GM18873 (cell line): ENCODE measurements around the gene ASCC1.
"Not testable (repeated sequence)": the region's sequence is repeated elsewhere in the genome, so short reads cannot be mapped to it uniquely, and the experiment has no call there.

Source experiments
- ATAC-seq: cut with Tn5 transposase; IDR thresholded peaks from one replicate; pipeline ENCODE4 v1.9.1; 2021; ENCODE audit warnings: mild to moderate bottlenecking, moderate library complexity, moderate number of reproducible peaks; ENCODE audit not compliant: unreplicated experiment, low FRiP score

The ASCC1 gene

GRCh38 chr10:72223743-72224101 lies 7.6 kb upstream of the ASCC1 start:
- no peak for ATAC-seq

GRCh38 chr10:72221278-72221677 lies 5.2 kb upstream of the ASCC1 start:
- no peak for ATAC-seq

- no peak for ATAC-seq
Observed at GRCh38 chr10:72220637-72221036, 4.6 kb upstream of the ASCC1 start.

GRCh38 chr10:72219235-72219814 lies 3.2 kb upstream of the ASCC1 start:
- ATAC-seq: no peak

DNA sequence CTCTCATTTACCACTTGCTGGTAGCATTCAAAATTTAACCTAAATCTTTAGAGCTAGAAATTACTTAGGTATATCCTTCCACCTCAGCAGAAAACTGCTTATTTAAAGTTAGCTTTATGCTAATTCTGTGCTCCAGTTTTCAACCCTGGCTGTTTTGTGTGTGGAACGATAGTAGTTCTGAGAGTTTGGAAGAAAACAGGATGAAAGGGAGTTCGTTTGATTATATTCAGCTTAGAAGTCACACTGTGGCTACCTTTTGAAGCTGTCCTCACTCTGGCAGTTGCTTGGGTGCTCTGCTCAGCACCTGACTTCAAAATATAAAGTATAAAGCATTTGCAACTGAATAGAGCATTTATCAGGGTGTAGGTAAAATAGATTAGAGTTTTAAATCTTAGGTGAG lies 2.6 kb upstream of the ASCC1 start:
- ATAC-seq: no peak

DNA sequence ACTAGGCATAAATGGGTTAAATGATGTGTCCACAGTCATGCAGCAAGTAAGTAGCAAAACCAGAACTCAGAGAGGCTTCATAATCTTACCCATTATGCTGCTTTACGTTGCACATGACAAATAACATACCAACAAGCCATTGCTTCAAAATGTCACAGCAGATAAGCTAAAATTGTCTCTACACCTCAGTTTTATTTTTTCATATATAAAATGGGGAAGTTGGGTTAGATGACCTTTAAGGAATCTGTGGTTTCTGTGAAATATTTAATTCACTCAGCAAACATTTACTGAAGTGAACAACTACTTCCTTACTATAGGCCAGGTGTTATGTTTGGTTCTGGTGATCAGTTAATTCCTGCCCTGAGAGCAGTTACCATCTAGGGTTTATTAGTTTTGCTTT lies 2.2 kb upstream of the ASCC1 start:
- no peak for ATAC-seq

DNA sequence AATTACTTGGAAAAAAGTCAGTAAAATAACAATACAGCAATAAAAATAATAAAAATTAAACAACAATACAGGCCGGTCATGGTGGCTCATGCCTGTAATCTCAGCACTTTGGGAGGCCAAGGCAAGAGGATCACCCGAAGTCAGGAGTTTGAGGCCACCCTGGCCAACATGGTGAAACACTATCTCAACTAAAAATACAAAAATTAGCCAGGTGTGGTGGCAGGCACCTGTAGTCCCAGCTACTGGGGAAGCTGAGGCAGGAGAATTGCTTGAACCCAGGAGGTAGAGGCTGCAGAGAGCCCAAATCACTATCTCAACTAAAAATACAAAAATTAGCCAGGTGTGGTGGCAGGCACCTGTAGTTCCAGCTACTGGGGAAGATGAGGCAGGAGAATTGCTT lies 4.2 kb downstream of the ASCC1 start:
- not testable (repeated sequence) for ATAC-seq

GRCh38 chr10:72211381-72211780 lies 4.7 kb downstream of the ASCC1 start:
- not testable (repeated sequence) for ATAC-seq

- ATAC-seq: not testable (repeated sequence)
Observed at GRCh38 chr10:72208526-72208925, 7.5 kb downstream of the ASCC1 start.

DNA sequence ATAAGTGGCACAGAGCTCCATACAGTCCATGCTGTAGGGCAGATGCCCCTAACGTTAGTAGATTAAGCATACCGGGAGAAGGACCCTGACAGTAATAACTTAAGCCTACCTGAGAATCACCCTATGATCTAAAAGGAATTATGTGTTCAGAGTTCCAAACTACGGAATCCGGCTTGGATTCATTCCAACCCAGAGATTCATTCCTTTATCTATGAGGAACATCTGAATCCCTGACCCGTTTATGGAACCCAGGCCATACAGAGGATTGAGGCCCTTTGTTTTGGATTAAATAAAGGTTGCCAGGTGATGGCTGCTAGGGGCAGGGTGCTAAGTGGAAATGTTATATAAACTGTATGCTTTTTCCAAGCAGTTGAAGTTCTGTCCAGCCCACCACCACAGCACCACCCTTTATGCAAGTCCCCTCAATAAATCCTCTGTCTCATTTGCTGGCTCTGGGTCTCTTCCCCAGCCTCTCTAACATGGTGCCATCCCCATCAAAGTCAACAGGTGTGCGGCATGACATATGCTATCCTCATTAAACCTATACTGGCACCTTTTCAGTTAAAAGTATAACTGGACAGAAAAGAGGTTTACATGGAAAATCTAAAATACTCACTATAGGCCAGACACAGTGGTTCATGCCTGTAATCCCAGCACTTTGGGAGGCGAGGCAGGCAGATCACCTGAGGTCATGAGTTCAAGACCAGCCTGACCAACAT lies 9.4 kb downstream of the ASCC1 start:
- no peak for ATAC-seq

- no peak for ATAC-seq
Observed at GRCh38 chr10:72204724-72205123, 11.4 kb downstream of the ASCC1 start.

DNA sequence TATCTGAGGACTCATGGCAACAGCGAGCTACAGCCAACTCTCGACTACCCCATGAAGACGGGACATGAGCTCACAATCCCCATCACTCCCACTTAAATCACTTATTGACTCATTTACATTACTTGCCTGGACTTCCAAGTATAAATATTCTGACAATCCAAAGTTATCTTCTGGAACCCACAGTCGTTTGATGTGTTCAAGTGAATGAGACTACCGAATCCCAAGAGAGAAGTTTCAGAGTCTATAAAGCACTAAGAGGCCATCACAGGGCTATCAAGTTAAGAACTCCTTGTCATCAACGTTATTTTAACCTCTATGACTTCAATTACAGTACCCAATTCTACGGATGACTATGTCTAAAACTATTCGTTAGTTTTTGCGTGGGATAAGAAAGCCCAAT lies 11.8 kb downstream of the ASCC1 start:
- ATAC-seq: no peak

- no peak for ATAC-seq
Observed at GRCh38 chr10:72201293-72201692, 14.8 kb downstream of the ASCC1 start.

GRCh38 chr10:72200883-72201282 lies 15.2 kb downstream of the ASCC1 start:
- ATAC-seq: no peak

- no peak for ATAC-seq
Observed at GRCh38 chr10:72194949-72195348, 21.1 kb downstream of the ASCC1 start.

GRCh38 chr10:72186982-72187330 lies 29.1 kb downstream of the ASCC1 start:
- no peak for ATAC-seq

DNA sequence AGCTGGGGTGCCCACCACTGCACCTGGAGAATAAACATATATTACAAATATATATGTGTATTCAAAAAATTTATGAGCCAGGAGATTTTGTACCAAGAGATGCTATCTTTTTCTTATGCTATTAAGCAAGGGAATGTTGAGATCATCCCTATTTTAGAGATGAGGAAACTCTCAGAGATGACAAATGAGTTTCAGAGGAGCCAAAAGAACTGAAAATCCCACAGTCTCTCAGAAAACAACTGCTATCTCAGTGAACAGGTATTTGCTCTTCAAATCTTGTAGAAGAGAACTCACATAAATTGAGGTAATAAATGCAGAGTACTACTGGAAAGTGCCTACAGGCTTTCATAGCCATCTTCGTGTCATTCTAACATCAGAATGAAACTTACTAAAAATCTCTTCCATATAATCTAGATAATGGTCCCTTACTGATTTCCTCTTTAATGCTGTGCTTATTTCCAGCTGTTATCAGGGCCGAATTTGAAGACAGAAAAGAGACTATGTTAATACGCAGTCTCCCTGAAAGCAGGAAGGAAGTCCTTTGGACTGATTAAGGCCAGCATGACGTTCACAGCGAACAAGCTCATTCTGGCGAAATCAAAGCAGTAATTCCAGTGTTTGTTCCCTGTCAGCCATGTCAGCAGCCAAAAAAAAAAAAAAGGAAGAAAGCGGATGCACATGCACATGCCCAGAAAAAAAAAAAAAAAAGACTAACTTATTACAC lies 29.7 kb downstream of the ASCC1 start:
- no peak for ATAC-seq

- no peak for ATAC-seq
Observed at GRCh38 chr10:72184156-72184555, 31.9 kb downstream of the ASCC1 start.

- ATAC-seq: no peak
Observed at GRCh38 chr10:72177454-72177853, 38.6 kb downstream of the ASCC1 start.

DNA sequence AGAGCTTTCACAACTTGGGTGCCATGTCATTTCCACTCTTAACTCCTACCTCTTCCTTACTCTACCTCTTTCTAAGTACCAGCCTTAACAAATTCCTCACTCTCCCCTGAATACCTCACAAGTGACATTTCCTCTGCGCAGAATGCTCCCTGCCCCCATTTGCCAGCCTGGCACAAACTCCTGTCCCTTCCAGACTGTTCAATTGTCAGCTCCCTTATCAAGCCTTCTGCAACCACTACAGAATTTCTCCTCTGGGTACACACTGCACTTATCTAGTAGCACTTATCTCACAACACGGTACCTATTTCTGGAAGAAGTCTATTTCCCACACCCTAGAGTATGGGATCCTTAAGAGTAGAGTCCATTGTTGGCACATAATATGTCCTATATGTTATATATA lies 39.4 kb downstream of the ASCC1 start:
- ATAC-seq: no peak

GRCh38 chr10:72175149-72175548 lies 40.9 kb downstream of the ASCC1 start:
- no peak for ATAC-seq

DNA sequence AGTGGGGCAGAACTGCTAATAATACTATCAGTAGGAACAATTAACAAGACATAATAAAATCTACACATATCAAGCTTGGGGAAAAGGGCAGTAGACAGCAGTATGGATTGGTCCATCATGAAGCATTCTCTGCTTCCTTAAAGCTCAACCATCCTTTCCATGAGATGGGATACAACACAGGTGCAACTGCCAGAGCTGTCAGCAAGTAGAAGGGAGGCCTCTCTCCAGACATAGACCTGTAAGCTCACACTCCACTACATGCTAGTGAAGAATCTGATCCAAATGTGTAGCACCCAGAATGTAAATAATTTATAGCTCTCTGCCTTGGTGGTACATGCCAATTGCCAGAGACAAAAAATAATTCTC lies 41.8 kb downstream of the ASCC1 start:
- no peak for ATAC-seq
